GM18505 (cell line): ENCODE measurements around the gene CHST2.

Experiments used
- ATAC-seq: cut with Tn5 transposase; IDR thresholded peaks from one replicate; pipeline ENCODE4 v1.9.1; 2021; ENCODE audit not compliant: unreplicated experiment
- POLR2A ChIP-seq: IDR thresholded peaks from 4 replicates; pipeline ENCODE4 v1.6.1; 2011; ENCODE audit warnings: borderline replicate concordance; ENCODE audit not compliant: insufficient read depth, insufficient read length; ENCODE audit errors: extremely low read depth

Gene CHST2

DNA sequence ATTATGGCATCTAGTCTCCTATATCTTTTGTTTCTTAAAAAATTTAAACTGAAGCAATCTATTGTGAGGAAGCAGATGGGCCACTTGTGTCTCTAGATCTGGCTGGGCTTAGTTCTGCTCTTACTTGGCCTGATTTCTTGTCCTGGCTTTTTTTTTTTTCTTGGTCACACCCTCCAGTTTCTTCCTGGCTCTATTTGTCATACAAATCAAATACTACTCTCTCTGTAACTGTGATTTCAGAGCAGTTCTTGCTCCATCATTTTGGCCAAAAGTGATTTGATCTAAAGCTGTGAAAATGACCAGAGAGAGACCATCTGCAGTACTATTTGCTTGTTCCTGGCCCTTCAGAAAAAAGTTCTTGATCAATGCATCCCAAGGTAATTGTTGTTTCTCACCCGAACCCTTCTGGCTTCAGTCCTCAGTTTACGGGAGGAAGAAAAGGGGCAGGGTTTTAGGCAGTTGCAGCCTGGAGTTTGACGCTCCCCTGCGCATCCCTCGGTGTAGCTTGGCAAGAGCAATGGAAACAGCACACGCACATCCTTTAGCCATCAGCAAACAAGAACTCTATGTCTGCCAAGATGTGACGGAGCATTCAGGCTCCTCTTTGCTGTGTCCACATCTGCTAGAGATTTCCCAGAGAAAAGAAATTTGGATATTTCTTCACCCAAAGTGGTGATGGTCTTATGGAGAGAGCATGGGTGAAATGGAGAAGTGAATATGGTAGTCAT lies 31.6 kb downstream of the CHST2 start:
- no peak for TF ChIP-seq POLR2A

GRCh38 chr3:143152043-143152442 lies 32.5 kb downstream of the CHST2 start:
- no peak for TF ChIP-seq POLR2A
- ATAC-seq = no peak

More for the DNA sequence above, 31.6 kb downstream of the CHST2 start:
- ATAC-seq = no peak

DNA sequence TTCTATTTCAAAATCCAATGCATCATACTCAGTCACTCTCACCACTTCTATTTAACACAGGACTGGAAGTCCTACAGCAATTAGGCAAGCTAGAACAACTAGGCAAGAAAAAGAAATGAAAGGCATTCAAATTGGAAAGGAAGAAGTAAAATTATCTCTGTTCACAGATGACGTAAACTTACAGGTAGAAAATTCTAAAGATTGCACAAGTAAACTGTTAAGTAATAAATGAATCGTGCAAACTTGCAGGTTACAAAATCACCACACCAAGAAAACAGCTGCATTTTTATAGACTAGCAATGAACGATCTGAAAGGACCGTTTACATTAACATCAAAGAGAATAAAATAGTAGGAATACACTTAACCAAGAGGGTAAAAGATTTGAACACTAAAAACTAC lies 36.2 kb downstream of the CHST2 start:
- no peak for ATAC-seq

GRCh38 chr3:143158014-143158988 lies 38.7 kb downstream of the CHST2 start:
- TF ChIP-seq POLR2A = no peak
- peak; percentile 74 for ATAC-seq

More for the DNA sequence above, 36.2 kb downstream of the CHST2 start:
- TF ChIP-seq POLR2A = no peak

- ATAC-seq = no peak
- TF ChIP-seq POLR2A = no peak
Observed at GRCh38 chr3:143160437-143160836, 40.9 kb downstream of the CHST2 start.

GRCh38 chr3:143163562-143164100 lies 44.1 kb downstream of the CHST2 start:
- ATAC-seq = no peak
- no peak for TF ChIP-seq POLR2A

DNA sequence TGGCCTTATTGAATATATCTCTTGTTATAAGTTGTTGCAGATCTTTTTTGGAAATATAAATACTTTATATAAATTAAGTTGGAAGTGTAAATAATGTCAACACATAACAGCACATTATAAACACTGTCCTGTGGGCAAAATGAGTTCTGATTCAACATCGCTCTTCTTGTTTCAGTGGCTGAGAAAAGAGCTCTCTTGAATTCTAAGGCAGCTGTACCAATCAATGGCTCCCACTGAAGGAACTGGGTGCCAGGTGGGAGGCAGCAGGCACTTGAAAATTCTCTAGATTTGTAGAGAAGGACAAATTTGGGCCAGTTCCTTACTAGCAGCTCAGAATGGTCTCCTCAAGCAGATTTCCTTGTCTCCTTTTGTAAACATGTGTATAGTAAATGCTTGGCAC lies 45.6 kb downstream of the CHST2 start:
- ATAC-seq = no peak
- TF ChIP-seq POLR2A = no peak

- peak; percentile 66 for ATAC-seq
Observed at GRCh38 chr3:143165612-143166285, 46.2 kb downstream of the CHST2 start.

GRCh38 chr3:143166376-143166775 lies 46.8 kb downstream of the CHST2 start:
- TF ChIP-seq POLR2A = no peak
- no peak for ATAC-seq

- no peak for ATAC-seq
- no peak for TF ChIP-seq POLR2A
Observed at GRCh38 chr3:143167969-143168854, 48.6 kb downstream of the CHST2 start.

DNA sequence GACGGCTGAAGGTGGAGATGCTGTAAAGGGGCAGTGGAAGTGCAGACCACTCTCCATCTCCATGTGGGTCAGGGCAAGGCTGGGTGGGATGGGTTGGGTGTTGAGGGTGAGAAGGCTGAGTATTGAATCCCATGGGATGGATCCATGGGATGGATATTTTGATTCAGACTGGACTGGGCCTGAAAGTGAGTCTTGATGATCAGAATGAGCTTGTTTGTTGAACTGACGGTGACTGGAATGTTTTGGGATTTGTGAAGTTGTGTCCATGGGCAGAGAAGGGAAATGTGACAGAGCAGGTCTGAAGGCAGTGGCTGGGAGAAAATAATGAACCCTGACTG lies 49.3 kb downstream of the CHST2 start:
- ATAC-seq = no peak

DNA sequence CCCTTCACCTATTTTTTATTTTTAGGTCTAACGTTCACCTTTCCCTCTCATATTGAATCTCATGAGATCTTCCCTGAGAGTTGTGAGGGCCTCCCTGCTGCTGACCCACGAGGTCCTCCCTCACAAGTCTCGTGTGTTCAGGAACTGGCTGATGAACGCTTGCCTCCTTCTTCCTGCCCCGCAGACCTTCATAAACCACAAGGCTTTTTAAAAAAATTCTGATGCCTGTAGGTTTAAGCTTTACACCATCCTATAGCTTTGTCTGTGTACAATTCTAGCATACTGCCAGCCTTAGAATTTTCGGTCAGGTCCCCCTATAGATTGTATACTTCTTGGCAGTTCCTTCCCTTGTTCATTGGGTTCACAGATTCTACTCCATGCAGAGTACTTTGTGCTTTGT lies 50.5 kb downstream of the CHST2 start:
- TF ChIP-seq POLR2A = no peak
- ATAC-seq = no peak

More for the DNA sequence above, 49.3 kb downstream of the CHST2 start:
- no peak for TF ChIP-seq POLR2A
